Measurements from ENCODE around the gene TMEM237.

The TMEM237 gene

DNA sequence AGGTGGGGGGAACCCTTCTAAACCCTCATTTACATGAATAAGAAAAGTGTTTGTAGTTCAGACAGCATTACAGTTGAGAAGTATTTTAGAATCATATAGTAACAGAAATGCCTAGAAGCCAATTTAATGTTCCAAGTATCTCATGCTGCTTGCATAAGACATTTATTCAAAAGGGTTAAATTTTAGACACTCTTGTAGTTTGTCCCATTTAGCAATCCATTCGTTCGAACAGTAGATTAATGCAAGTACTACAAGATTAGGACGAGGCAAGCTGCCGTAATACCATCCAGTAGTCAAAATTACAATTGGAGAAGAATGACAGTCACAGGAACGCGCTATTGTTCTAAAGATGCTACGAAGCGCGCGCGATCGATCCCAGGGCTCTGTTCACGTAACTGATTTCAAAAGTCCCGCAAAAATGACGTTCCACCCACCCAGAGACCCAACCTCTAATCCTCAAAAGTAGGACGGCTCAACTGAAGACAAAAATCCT is 1.2 kb downstream of the TMEM237 start:
- DNase-seq = no peak

DNA sequence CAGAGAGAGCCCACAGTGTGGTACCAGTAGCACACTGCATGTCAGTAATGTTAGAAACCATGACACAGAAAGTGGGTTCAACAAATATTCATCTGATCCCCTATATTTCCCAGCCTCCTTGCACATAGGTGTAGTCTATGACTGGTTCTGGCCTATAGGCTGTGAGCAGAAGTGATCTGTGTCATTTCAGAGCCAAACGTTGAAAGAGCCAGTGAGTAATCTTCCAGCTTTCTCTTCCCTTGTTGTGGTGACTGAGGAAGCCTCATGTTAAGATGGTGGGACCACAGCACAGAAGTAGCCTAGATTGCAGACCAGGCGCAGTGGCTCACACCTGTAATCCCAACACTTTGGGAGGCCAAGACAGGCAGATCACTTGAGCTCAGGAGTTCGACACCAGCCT is 4.1 kb downstream of the TMEM237 start:
- no peak for DNase-seq

DNA sequence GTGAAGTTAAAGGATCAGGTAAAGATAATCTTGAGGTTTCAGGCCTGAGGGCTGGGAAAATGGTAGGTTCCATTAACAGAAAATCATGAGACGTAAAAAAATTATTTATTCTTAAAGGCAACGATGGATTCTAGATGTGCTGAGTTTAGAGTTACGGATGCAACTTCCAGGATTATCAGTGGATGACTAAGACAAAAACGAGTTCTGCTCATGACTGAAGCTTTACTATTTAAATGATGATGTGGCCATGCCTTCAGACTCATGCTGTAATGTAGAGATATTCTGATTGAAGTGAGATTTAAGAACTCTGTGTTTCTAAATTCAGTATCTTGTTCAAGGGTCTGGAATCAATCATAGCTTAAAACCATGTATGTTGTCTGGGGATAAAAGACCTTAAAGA is 5.0 kb downstream of the TMEM237 start:
- no peak for DNase-seq

DNA sequence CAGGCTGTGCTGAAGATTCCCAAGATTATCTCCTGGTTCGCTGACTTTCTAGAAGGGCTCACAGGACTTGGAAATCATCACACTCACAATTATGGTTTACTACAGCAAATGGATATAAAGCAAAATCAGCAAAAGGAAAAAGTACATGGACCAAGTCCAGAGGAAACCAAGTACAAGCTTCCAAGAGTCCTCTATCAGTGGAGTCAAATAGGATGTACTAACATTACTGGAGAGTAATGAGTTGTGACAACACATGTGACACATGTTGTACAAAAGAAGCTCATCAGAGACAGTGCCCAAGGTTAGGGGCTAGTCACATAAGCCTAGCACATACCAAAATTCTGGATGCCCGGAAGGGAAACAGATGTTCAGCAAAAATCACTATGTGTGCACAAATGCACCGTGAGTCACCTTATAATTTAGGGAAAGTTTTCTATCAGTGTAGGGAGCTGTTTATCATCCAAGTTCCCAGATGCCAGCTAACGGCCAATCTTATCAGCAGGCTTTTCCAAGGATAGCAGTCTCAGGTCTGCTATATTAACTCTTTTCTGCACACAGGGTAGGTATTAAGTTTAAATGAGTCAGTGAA is 9.5 kb downstream of the TMEM237 start:
- no peak for DNase-seq

DNA sequence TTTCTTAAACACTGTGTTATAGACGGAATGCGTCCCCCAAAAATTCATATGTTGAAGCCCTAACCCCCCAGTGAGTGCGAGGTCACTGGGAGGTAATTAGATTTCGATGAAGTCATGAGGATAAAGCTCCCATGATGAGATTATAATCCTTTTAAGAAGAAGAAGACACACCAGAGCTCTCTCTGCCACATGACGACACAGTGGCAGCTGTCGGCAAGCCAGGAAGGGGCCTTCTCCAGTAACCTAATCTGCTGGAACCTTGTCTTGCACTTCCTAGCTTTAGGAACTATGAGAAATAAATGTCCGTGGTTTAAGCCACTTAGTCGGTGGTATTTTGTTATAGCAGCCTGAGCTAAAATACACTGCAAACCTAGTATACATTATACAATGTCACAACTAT is 12.3 kb downstream of the TMEM237 start:
- DNase-seq = no peak

DNA sequence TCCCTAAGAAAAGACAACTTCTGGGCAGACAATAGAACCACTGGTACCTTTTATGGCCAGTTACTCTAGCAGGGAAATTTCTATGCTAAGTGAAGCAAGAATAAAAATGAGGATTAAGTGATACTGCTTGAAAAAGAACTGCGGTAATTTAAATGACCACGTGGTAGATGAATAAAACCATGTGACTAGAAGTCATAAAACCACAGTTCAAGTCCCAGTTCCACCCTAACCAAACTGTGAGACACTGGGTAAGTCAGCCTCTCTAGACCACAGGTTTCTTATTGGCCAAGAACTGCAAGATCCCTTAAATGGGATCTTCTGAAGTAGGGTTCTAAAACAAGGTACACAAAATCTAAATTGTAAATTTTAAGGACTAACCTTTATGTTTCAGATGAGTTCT is 12.7 kb downstream of the TMEM237 start:
- no peak for DNase-seq

DNA sequence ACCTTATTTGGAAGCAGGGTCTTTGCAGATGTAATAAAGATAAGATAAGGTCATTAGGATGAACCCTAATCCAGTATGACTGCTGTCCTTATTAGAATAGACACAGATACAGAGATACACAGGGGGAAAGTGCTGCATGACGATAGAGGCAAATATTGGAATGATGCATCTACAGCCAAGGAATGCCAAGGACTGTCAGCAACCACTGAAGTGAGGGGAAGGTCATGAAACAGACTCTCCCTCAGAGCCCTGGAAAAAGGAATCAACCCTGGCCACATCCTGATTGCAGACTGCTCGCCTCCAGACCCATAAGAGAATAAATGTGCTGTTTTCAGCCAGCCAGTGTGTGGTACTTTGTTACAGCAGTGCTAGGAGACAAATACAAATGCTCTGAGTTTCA is 14.8 kb downstream of the TMEM237 start:
- DNase-seq = no peak

DNA sequence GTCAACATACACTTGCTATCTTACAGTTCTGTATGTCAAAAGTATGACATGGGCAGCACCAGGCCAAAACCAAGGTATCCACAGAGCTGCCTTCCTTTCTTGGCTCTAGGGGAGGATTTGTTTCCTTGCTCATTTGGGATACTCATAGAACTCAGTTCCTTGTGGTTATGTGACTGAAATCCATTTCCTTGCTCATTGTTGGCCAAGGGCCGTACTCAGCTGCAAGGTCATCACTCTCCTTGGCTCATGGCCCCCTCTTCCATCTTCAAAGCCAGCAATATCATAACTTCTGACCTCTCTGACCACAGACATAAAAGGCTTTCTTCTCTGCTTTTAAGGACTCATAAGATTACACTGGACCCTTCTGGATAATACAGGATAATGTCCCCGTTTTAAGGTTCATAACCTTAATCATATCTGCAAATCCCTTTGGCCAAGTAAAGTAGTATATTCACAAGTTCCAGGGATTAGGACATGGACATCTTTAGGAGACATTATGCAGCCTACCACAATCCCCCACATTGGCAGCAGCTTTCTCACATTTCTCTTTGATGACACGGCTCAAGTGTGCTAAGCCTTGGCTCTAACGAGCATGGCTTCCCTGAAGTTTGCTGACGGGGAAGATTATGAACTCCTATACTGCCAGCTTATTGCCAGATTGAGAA is 20.9 kb downstream of the TMEM237 start:
- DNase-seq = no peak

DNA sequence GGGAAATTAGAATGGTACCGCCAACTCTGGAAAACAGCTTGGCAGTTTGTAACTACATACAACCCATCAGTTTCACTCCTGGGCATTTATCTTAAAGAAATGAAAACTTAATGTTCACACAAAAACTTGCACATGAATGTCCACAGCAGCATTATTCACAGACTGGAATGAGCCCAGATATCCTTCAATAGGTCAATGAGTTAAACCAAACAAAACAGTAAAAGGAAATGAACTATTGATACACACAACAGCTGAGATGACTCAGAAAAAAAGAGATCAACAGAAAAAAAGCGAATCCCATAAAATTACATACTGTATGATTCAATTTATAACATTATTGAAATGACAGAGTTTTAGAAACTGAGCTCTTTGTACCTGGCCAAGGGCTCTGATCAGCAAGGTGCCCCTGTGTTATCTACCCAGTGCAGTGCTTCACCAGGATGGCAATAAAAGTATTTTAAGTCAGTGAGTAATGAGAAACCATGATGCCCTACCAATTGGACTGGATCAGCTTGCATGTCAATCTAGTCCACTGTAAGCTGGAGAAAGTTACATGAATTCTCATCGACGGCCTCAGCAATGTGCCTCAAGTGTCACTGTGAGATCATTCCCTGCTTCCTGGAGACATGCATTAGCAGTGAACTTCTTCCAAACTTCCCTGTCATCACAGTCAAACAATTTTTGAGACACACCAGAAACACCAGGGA is 21.9 kb downstream of the TMEM237 start:
- no peak for DNase-seq

DNA sequence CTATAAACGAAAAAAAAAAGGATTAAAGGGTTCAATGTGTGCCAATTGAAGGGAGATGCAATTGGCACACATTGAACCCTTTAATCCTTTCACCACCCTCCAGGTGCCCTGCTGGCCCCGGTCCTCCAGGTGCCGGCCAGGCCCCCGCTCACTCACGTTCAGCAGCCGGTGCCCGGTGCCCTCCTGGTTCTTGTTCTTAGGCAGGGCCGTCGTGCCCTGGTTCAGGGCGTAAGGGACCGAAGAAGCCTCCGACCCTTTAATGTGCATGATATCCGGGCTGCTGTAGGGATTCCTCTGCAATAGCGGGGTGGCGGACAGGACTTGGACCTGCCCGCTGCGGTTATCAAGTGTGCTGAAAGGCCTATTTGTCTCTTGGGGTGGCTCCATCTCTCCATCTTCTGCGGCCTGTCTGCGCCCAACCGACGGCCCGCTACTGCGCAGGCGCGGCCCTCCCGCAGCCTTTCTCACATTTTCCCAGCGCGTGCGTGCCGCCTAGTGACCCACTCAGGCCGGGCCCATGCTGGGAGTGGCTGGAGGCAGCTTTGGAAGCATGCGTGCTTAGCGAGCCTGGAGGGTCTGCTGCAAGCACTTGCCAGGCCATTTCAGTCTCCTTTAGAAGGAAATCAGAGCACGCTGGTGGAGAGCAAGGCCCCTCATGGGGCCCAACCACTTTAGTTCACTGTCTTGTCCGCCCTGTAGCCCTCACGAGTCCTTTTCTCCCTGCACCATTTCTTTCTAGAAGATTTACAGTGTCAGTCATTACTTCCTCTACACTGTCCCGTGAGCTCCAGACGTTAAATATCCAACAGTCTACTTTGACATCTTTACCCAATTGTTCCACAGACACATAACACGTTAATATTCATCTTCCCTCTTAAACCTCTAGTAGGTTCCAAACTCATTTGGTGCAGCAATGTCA is 24.3 kb downstream of the TMEM237 start:
- no peak for DNase-seq

DNA sequence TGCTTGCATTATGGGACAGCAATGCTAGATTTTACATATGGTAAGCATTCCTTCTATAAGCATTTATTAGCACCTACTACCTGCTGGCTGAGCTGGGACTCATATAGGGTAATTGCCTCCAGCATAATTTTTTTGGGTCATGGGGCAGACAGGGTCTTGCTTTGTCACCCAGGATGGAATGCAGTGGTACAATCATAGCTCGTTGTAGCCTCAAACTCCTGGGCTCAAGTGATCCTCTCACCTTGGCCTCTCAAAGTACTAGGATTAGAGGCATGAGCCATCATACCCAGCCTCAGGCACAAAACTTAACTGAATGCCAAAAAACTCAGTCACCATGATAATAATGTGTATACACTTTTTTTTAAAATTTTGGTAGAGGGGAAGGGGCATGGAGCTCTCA is 35.3 kb downstream of the TMEM237 start:
- no peak for DNase-seq

DNA sequence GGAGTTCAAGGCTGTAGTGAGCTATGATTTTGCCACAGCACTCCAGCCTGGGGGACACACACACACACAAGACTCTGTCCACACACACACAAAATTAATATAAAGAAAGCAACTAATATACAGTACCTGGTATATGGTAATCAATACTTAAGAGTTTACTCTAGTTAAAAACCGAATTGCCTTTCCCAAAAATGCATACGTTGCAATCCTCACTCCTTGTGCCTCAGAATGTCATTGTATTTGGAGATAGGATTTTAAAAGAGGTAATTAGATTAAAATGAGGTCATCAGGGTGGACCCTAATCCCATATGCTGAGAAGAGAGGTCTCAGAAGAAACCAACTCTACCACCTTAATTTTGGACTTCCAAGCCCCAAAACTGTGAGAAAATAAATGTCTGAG is 35.7 kb downstream of the TMEM237 start:
- no peak for DNase-seq

DNA sequence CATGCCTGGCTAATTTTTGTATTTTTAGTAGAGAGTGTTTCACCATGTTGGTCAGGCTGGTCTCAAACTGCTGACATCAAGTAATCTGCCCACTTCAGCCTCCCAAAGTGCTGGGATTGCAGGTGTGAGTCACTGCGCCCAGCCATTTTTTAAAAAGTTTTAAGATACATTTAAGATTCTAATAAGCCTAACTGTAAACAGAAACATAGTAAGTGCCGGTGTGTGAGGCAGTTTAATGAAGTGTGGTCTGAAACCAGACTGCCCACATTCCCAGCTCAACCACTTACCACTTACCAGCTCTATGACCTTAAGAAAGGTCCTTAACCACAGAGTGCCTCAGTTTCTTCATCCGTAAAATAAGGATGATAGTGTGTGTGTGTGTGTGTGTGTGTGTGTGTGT is 42.4 kb downstream of the TMEM237 start:
- no peak for DNase-seq

DNA sequence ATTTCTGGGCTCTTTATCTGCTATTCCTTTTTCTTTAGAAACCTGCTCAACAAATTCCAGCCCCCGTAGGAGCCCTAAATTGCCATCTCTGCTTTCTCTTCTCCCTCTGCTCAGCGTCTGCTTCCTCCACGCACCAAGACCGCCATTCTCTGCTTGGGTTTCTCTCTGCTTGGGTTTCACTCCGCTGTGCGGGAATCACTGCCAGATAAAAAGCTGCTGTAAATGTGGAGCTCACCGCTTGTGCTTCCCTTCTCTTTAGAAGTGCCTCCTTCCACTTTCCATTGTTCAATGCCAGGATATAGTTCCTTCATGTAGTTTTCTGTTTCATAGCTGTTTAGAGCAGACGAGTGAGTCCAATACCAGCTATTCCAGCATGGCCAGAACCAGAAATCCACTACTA is 45.9 kb downstream of the TMEM237 start:
- no peak for DNase-seq

DNA sequence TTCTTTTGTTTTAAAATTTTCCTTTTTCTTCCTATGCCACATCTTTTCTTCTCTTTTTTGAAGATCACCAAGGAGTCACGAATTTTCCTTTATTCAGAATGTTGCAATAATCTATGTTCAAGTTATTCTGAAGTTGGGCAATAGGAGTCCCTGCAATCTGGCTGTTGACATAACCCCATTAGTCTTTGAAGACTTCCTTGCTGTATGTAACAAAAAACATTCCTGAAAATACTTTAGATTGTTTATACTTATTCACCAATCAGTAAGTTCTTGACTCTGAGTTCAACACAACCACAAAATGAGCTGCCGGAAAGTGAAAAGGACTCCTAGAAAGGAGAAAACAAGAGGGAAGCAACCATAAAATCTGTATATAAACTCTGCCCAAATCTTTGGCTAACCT is 62.8 kb downstream of the TMEM237 start:
- no peak for DNase-seq

DNA sequence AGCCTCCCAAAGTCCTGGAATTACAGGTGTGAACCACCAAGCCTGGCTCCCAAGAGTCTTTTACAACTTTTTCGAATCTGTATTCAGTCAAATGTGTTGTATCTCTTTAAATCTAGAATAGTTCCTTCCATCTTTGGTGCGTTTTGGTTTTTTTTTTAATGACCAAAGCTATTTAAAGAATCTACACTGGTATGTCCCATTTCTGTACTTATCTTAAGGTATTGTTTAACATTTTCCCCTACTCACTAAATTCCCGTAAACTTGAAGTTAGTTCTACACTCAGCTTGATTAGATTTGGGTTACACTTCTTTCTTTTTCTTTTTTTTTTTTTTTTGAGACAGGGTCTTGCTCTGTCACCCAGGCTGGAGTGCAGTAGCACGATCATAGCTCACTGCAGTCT is 63.8 kb downstream of the TMEM237 start:
- DNase-seq = no peak

DNA sequence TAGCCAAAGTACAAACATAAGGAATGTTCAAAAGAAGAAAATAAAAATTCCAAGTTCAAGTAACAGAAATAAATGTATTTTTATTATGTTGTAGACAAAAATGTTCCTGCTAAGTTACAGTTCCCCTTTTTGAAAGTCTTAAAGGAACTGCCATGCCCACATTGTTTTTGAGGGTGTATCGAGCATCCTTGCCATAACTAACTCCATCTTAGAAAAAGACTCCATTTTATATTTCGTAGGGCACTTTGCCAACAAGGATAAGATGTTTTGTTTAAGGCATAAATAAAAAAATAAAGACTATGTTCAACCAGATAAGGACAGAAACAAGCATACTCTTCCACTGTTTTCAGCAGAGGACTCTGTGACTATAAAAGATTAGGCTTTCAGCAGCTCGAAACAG is 67.3 kb downstream of the TMEM237 start:
- no peak for DNase-seq

DNA sequence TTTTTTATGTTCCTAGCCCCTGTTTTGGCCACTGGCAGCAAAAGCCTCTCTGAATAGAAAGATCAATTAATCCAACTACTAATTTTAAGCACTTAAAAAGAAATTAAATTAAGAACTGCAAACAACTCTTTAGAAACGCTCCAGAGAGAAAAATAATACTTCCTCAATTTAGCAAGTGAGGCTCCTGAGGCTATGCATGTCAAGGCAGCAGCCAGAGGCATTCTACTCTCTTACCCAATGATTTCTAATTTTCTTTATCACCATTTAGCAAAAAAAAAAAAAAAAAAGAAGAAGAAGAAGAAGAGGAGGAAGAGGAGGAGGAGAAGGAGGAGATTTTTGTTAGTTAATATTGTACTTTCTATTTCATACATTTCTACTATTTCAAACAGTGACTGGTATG is 68.5 kb downstream of the TMEM237 start:
- no peak for DNase-seq

DNA sequence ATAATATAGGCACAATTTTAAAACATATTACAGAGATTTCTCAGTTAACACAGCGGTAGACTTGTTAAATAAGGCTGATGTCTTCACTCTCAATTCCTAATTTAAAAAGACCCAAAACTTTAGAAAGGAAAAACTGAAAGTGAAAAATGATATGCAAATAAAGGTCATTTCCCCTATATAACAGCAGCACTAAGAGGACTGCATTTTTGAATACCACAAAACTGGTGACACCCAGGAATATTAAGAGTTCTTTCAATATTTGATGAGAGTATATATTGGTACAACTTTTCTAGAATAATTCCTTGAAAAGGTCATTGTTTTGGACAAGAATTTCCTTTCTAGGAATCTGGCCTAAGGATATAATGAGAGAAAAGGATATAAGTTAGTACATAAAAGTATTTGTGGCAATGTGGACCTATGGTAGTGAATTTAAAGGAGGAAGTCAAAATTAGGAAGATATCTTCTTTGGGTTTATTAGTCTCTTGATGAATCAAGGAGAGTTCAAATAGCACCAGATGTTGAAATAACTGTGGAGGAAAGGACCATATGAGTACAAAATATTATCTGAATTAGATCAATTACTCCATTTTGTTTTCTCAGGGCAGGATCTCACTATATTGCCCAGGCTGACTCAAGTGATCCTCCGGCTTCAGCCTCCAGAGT is 70.3 kb downstream of the TMEM237 start:
- no peak for DNase-seq

Measured in stimulated activated CD4-positive, alpha-beta T cell treated with anti-CD3 and anti-CD28 coated beads, Interleukin-2, amount 100 ng/mL, for 48 hours (primary cell).